Colon (tissue), 2 donors: ENCODE measurements around the gene COL23A1.
"Not testable (repeated sequence)": the region's sequence is repeated elsewhere in the genome, so short reads cannot be mapped to it uniquely, and the experiment has no call there.

Source experiments
- FAIRE-seq: peaks from 2 replicates; lab custom pipeline; 2012; peaks lifted over from hg19 to GRCh38; lab: Jason Lieb, UNC
- donor health status: control.
- donor health status: control.

Gene COL23A1

GRCh38 chr5:178378527-178379484 lies 211.4 kb downstream of the COL23A1 start:
- FAIRE-seq: no peak

GRCh38 chr5:178377583-178378270 lies 212.5 kb downstream of the COL23A1 start:
- FAIRE-seq: no peak

- FAIRE-seq: no peak
These were observed 213.1 kb downstream of the COL23A1 start for GRCh38 chr5:178376921-178377582.

GRCh38 chr5:178375348-178375747 lies 214.8 kb downstream of the COL23A1 start:
- no peak for FAIRE-seq

- no peak for FAIRE-seq
These were observed 216.5 kb downstream of the COL23A1 start for GRCh38 chr5:178373711-178374110.

- FAIRE-seq: no peak
These were observed 218.0 kb downstream of the COL23A1 start for GRCh38 chr5:178372142-178372571.

GRCh38 chr5:178371362-178372111 lies 218.7 kb downstream of the COL23A1 start:
- no peak for FAIRE-seq

- FAIRE-seq: no peak
These were observed 220.1 kb downstream of the COL23A1 start for GRCh38 chr5:178370102-178370501.

GRCh38 chr5:178369469-178369868 lies 220.7 kb downstream of the COL23A1 start:
- FAIRE-seq: not testable (repeated sequence)

- no peak for FAIRE-seq
These were observed 221.4 kb downstream of the COL23A1 start for GRCh38 chr5:178368716-178369300.

GRCh38 chr5:178368274-178368673 lies 221.9 kb downstream of the COL23A1 start:
- FAIRE-seq: no peak

- FAIRE-seq: no peak
These were observed 222.5 kb downstream of the COL23A1 start for GRCh38 chr5:178367736-178368120.

- FAIRE-seq: no peak
These were observed 223.0 kb downstream of the COL23A1 start for GRCh38 chr5:178366998-178367735.

- no peak for FAIRE-seq
These were observed 224.4 kb downstream of the COL23A1 start for GRCh38 chr5:178365501-178366440.

GRCh38 chr5:178364326-178364675 lies 225.9 kb downstream of the COL23A1 start:
- no peak for FAIRE-seq

GRCh38 chr5:178363501-178364325 lies 226.5 kb downstream of the COL23A1 start:
- FAIRE-seq: no peak

- no peak for FAIRE-seq
These were observed 228.3 kb downstream of the COL23A1 start for GRCh38 chr5:178361657-178362445.

GRCh38 chr5:178360926-178361235 lies 229.3 kb downstream of the COL23A1 start:
- FAIRE-seq: no peak
